NCI-H1436 treated with DMSO at 0.1 percent for 48 hours (cell line): ENCODE measurements around the gene ELOVL6.
"Not testable (repeated sequence)": the region's sequence is repeated elsewhere in the genome, so short reads cannot be mapped to it uniquely, and the experiment has no call there.

Source experiments
- DNase-seq: peaks from one replicate; lab custom pipeline; 2025; lab: John Stamatoyannopoulos, UW

ELOVL6 gene

GRCh38 chr4:110160618-110161017 is 37.8 kb downstream of the ELOVL6 start:
- no peak for DNase-seq

DNA sequence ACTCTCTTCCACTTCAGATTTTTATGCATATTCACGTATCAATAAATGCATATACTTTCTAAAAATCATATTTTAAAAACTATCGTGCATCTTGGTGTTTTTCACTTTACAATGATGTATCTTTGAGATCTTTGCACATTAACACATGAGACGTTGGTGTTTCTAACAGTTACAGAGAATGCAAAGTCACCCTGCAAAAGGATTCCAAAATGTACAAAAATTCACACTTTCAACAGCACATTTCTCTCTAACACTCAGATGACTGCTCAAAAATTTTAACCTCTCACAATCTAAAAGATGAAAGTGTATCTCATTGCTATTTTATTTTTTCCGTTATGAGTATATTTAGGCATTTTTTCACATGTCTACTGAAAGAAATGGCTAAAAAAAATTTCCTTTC is 38.9 kb downstream of the ELOVL6 start:
- no peak for DNase-seq

GRCh38 chr4:110157580-110157979 is 40.8 kb downstream of the ELOVL6 start:
- DNase-seq, result no peak

- DNase-seq, result not testable (repeated sequence)
Observed at GRCh38 chr4:110157166-110157565, 41.2 kb downstream of the ELOVL6 start.

DNA sequence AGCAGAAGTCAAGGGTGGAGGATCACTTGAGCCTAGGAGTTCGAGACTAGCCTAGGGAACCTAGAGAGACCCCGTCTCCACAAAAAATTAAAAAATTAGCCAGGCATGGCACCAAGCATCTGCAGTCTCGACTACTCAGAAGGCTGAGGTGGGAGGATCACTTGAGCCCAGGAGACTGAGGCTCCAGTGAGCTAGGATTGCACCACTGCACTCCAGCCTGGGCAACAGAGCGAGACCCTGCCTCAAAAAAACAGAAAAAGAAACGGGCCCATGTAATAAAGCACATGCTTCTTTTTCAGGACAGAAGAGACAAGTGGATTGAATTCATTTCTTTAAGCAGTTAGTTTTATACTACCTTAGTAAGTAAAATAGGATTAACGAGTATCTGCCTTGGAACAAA is 42.0 kb downstream of the ELOVL6 start:
- DNase-seq, result no peak

DNA sequence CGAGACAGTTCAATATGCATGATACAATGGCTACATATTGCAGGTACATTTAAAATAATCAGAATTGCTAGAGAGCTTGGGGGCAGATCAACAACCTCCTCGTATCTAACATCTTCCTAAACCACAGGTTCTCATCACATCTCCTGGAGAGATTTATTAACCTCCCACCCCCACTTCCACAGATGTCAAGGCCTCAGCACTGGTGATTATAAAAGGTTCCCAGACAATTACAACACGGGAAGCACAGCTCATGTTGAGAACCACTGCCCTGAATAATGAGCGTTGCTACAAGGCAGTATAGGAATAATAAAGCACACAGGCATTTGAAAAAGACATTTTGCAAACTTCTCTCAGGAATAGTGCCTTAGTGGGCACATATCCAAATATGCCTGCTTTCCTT is 42.8 kb downstream of the ELOVL6 start:
- no peak for DNase-seq

DNA sequence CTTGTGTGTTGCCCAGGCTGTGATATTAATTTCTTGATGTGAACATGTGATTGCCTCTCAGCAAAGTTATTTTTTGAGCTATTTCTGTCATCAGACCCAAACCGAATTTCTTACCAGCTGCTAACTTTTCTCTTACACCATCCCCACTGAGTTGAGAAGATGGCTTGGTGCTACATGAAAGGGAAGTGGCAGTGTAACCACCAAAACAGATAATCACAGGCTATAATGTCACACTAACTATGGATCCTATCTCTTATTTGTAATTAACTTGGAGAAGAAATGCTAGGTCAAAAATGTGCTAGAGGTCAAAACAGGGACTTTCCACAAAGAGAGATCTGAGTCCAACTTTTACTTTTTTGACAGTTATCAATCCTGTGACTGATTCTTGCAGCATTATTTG is 43.8 kb downstream of the ELOVL6 start:
- DNase-seq, result no peak

- no peak for DNase-seq
Observed at GRCh38 chr4:110152386-110152785, 46.0 kb downstream of the ELOVL6 start.

- no peak for DNase-seq
Observed at GRCh38 chr4:110149089-110149488, 49.3 kb downstream of the ELOVL6 start.

DNA sequence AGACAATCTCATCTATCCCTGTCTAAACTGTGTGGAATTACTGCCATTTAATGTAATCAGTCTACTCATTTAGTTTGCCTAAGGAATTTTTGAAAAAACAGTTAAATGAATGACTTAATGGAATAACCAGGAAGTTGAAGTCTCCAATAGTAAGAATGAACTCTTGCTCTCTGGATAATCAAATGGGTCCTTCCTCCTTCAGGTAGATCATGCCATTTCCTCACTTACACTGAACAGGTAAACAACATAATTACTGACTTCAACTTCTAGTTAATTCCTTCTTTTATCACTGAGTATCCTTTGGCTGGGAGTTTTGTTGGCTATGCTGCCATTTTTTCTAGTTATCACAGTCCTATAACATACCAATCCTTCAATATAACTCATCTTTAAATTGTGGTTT is 56.0 kb downstream of the ELOVL6 start:
- DNase-seq, result no peak

- DNase-seq, result no peak
Observed at GRCh38 chr4:110139815-110140214, 58.6 kb downstream of the ELOVL6 start.

DNA sequence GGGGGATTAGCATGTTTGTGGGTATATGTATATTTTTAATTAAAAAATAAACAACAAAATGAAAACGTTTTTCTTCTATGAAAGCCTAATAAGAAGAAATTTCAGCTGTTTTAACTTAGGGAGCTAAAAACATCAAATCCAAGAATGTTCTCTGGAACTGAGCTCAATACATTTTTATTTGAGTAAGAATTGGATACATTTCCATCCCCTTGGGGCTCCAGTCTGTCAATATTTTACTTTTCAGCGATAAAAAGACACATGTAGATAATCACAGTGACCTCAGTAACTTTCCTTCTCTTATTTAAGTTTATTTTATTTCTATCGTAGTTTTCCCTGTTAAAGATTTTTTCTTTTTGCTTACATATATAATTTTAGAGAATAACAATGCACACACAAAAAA is 59.3 kb downstream of the ELOVL6 start:
- DNase-seq, result no peak

DNA sequence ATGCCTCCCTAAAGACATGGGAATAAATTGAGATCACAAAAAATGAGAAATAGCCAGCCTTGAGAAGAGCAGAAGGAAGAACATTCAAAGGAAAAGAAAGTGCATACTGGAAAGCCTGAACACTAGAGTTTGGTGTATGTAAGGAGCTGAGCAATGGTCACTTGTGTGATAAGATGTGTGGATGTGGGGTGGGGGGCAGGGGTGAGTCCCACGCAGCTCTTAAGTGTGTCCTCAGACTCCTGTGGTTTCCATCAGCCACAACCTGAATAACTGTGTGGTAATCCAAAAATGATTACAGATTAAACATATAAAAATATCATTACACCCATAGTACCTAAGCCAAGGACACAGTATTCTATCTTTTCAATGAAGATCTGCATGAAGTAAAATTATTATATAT is 59.9 kb downstream of the ELOVL6 start:
- DNase-seq, result no peak

GRCh38 chr4:110137829-110138228 is 60.6 kb downstream of the ELOVL6 start:
- no peak for DNase-seq

GRCh38 chr4:110135523-110135922 is 62.9 kb downstream of the ELOVL6 start:
- no peak for DNase-seq

DNA sequence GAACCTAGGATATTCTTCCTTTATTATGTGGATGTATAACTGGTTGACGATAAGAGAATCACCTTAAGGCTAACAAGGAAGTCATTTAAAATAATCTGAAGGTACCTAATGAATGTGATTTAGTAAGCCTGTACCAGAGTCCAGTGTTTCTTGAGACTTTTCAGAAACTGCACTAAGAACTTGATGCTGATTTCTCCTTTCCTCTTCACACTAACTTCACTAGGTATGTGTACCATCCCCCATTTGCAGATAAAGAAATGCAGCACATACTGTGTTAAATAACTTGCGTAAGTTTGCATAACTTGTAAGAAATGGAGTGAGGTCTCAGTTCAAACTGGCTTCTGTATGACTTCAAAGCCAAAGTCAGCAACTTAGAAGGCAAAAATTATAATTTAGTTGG is 63.3 kb downstream of the ELOVL6 start:
- no peak for DNase-seq

DNA sequence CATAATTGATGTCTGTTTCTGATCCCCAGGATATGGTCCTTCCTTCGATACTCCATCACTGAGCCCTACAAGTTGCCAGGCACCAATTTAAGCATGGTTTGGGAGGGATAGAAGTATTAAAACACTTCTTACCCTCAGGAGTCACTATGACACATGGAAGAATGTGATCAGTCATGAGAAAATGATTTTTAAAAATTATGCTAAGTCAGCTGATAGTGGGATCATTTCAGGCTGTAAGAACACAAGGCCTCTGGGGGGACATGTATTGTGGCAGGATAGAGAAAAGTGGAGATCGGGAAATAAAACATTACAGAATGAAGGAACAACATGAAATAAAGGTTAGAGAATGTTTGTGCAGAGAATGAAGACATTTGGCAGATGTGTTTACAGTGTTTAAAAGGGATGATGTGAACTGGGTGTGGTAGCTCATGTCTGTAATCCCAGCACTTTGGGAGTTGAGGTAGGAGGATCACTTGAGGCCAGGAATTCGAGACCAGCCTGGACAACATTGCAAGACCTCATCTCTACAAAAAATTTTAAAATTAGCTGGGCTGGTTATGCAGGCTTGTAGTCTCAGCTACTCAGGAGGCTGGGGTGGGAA is 64.0 kb downstream of the ELOVL6 start:
- DNase-seq, result no peak

- DNase-seq, result no peak
Observed at GRCh38 chr4:110132816-110133719, 65.3 kb downstream of the ELOVL6 start.

DNA sequence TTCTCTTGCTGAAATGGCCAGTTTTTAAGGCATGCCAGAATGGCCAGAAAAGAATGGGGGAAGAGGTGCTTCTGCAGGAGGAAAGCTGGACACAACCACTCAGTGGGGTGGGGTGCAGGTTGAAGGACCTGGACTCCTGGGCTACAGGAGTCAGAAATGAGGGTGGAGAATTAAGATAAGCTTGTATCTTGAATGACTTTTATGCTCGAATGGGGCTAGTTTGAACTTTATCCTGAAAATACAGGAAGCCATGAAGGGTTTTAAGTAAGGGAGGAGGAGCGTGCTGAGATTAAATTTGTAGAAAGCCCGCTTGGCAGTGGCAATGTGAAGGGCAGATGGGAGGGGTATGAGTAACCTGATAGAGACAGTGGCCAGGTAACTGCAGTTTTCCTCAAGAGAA is 66.5 kb downstream of the ELOVL6 start:
- no peak for DNase-seq

DNA sequence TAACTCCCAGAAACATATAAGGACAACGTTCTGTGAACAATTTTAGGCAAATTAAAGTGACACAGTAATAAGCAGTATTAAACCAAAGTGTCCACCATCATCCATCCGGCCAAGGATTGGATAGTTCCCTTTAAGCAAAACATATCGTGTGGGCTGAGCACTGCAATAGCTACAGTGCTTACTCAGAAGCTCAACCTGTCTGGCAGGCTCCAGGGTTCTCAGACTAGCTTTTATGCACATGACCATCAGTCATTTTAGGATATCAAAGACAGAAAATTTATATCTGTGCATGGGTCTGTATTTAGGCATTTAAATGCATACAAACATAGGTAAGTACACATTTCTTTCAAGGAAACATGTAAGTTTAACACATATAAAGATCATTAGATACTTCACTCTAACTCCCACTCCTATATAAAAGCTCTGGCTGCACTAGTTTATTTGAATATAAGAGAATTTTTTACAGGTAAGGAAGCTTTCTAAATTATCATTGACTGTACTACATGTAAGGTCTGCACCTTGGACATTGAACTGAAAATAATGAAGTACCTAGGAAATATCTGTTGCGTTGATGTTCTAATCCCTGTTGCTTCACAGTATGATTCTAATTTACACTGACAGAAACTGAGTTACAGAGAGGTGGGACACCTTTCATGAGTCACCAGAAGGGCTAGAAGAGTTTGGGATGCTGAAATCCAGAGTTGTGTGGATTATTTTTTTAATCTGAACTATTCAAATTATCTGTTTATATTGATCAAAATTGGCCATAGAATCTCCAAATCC is 67.6 kb downstream of the ELOVL6 start:
- DNase-seq, result no peak

DNA sequence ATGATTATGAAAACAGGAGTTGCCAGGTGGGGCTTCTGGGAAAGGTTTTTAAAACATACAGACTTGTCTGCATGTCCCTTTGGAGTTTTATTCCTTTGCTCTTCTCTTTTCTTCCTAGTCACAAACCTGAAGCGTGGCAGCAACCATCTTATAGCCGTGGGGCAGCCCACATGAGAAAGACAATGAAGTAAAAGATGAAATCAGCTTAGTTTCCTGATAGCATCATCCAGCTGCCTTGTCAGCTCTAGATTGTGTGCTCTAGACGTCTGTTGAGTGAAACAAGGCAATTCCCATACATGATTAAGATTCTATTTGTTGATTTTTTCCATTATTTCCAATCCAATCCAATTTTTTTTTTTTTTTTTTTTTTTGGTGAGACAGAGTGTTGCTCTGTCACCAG is 68.9 kb downstream of the ELOVL6 start:
- DNase-seq, result no peak

DNA sequence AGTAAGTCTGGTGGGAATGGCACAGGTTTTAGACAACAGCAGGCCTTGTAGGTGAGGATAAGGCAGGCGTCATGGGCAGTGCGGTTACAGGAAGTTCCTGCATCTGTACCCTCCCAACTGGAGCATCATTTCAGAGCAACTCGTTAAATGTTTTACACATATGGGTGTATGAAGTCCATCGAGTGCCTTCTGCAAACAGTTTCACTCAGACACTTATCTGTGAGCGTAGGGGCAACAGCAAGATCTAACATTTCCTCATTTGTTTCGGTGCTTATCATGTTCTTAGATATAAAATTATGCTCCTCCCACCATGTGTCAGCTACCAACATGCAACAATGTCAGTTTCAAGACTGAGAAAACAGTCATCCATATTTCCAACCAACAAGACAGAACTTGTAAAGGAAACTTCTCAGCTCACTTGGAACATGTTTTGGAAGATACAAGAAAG is 69.9 kb downstream of the ELOVL6 start:
- no peak for DNase-seq

DNA sequence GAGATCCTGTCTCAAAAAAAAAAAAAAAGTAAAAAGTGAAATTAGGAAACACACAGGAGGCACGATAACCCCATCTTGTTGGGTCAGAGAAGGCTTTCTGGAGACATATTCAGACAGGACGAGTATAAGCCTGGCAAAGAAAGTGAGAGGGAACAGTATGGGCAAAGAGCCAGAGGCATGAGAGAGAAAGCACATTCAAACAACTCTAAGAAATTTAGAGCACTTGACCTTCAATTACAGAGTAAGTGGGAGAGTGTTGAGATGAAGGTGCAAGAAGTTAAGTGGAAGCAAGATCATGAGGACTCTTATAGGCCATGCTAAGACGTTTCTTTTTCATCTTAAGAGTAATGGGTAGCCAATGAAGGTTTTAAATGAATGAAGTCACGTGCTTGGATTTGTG is 70.4 kb downstream of the ELOVL6 start:
- no peak for DNase-seq
